Measurements from ENCODE around the gene XPO4.
"Not testable (repeated sequence)": the region's sequence is repeated elsewhere in the genome, so short reads cannot be mapped to it uniquely, and the experiment has no call there.

The XPO4 gene

DNA sequence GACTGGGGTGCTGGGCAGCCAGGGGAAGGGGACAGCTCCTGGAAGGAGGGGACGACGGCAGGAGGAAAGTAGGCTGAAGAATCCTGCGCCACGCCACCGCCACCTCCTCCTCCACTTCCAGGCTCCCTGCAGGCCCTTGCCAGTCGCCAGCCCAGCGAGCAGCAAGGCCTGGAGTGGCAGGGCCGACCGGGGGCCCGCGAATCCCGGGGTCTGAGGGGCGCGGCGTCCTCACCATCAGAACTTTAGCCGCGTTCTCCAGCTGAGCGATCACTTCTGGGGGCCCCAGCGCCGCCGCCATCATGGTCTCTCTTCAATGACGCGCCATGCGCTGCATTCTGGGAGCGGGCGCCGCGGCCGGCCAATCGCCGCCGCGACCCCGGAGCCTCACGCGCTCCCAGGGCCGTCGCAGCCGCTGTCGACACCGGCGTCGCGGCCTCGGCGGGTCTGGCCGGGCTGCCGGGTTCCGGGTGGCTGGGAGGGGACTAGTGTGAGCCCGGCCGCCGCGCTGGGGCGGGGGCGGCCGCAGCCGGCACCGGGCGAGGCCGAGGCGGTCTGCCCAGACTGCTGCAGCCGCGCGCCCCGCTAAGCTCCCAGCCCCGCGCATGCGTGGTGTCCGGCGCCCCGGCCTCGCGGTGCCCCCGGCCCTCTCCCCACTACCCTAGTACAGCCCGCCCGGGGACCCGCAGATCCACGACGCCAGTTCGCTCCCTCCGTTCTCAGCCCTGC is at the start of gene XPO4:
Gene XPO4 (minus strand): TSS at position 309 of the 726 bp plus-strand sequence. CDS start 8 bp downstream, at position 301.
- peak; percentile 85 for DNase-seq (ENCODE audit: low spot score)

DNA sequence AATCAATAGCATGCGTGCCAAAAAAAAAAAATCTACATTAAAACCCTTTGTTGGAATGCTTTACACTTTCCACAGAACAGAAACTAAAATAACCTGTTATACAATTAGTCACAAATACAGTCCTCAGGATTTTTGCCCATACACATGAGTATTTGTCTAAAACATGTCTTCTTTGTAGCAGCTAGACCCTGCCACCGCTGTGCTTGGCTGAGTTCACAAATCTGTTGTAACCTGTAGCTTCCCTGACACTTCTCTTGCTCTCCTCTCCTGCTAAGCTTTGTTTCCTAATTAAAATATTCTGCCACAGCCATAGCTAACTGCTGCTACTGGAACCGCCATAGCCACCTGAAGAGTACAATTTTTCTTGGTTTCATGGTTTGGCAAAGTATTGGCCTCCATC is 45.5 kb upstream of the XPO4 start:
- H3K4me1 Mint-ChIP-seq (ENCODE audit: low read depth); H3K27ac Mint-ChIP-seq: not testable (repeated sequence)

More for the DNA sequence above, at the start of gene XPO4:
- peak within 1 kb of the TSS; percentile 99 for H3K27ac Mint-ChIP-seq
- peak within 1 kb of the TSS; percentile 98 for H3K4me3 Mint-ChIP-seq
- H3K36me3 Mint-ChIP-seq (ENCODE audit: low read depth): peaks cover 12% of the 10 kb centered on the region
- H3K27me3 Mint-ChIP-seq (ENCODE audit: low read depth): no peaks in the 10 kb centered on the region
- H3K4me1 Mint-ChIP-seq (ENCODE audit: low read depth): peaks cover 20% of the 10 kb centered on the region
- no peaks in the 10 kb centered on the region for H3K9me3 Mint-ChIP-seq

DNA sequence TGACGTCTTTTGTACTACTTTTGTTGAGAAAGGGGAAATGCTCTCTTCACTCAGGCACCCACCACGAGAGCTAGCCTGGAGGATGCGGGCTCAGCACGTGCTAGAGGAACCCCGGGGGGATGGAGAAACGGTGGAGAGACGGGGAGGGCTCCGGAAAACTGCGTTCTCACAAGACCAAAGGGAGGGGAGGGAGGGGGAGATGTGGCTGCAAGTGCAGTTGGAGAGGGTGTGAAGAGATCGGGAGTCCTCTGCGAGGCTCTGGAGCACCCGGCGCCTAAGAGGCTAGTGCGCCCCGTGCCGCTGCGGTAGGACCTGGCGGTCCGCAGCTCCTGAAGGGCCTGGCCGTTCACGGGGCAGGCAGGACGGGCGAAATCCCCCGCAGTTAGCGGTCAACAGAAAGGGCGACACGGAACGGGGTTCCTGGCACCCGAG is 43.4 kb upstream of the XPO4 start:
- peak overlapping the region; percentile 66 for H3K4me3 Mint-ChIP-seq
- H3K4me1 Mint-ChIP-seq (ENCODE audit: low read depth): peaks cover 6% of the 10 kb centered on the region
- no peaks in the 10 kb centered on the region for H3K9me3 Mint-ChIP-seq
- H3K36me3 Mint-ChIP-seq (ENCODE audit: low read depth): no peaks in the 10 kb centered on the region
- peaks cover 44% of the 10 kb centered on the region for H3K27me3 Mint-ChIP-seq (ENCODE audit: low read depth)
- no peak overlapping the region for H3K27ac Mint-ChIP-seq
- no peak for DNase-seq (ENCODE audit: low spot score)

More for the DNA sequence above, 45.5 kb upstream of the XPO4 start:
- H3K27me3 Mint-ChIP-seq (ENCODE audit: low read depth): peaks cover 44% of the 10 kb centered on the region
- H3K9me3 Mint-ChIP-seq; DNase-seq (ENCODE audit: low spot score); H3K4me3 Mint-ChIP-seq; H3K36me3 Mint-ChIP-seq (ENCODE audit: low read depth): not testable (repeated sequence)

DNA sequence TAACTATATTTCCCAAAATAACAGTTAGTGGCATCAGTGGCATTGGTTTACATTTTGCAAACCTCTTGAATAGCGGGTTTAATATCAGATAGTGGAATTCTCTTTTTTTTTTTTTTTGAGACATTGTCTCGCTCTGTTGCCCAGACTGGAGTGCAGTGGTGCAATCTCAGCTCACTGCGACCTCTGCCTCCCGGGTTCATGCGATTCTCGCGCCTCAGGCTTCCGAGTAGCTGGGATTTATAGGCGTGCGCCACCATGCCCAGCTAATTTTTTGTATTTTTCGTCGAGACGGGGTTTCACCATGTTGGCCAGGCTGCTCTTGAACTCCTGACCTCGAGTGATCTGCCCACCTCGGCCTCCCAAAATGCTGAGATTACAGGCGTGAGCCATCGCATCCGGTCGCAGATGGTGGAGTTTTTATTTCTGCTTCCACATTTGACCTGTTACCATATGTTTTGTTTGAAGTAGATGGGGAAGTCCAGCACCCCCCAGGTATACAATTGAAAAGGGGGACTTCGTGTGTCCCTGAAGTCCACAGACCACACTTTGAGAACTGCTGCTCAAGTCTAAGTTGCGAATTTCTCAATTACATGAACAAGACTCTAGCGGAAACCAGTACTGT is 40.5 kb upstream of the XPO4 start:
- Mint-ChIP-seq H3K9me3 (no peaks in the 10 kb centered on the region), H3K27me3 (ENCODE audit: low read depth) (peaks cover 33% of the 10 kb centered on the region), H3K4me3 (no peak overlapping the region), H3K36me3 (ENCODE audit: low read depth) (no peaks in the 10 kb centered on the region), H3K4me1 (ENCODE audit: low read depth) (peaks cover 6% of the 10 kb centered on the region), H3K27ac (no peak overlapping the region)
- no peak for DNase-seq (ENCODE audit: low spot score)

DNA sequence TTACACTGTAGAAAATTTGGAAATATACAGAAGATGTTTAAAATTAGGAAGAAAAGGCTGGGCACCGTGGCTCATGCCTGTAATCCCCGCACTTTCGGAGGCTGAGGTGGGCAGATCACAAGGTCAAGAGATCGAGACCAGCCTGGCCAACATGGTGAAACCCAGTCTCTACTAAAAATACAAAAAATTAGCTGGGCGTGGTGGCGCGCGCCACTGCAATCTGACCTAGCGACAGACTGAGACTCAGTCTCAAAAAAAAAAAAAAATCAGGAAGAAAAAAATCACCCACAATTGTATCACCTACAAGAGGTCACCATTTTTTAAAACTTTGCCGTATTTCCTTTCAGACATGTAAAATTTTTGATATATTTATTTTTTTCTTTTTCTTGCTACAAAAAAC is 38.0 kb upstream of the XPO4 start:
- H3K4me3 Mint-ChIP-seq; H3K27ac Mint-ChIP-seq; H3K9me3 Mint-ChIP-seq; DNase-seq (ENCODE audit: low spot score); H3K36me3 Mint-ChIP-seq (ENCODE audit: low read depth); H3K4me1 Mint-ChIP-seq (ENCODE audit: low read depth): not testable (repeated sequence)
- H3K27me3 Mint-ChIP-seq (ENCODE audit: low read depth): peaks cover 13% of the 10 kb centered on the region

DNA sequence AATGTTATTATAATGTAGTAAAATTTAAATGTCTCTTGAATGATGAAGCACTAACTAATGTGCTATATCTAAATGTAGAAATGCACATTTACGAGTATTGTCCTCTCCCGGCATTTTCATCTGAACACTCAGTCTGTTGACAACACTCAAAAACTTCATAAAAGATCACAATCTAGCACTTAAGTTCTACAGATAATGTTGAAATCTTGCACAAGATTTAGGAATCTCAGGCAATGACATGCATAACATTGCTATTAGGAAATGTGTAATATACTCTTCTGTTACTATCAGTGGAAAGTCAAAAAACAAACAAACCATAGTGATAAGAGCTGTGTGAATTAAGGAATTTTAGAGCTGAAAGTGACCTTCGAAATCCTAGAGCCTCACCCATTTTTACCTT is 37.5 kb upstream of the XPO4 start:
- H3K36me3 Mint-ChIP-seq (ENCODE audit: low read depth): no peaks in the 10 kb centered on the region
- no peak for DNase-seq (ENCODE audit: low spot score)
- peaks cover 8% of the 10 kb centered on the region for H3K27me3 Mint-ChIP-seq (ENCODE audit: low read depth)
- H3K9me3 Mint-ChIP-seq: no peaks in the 10 kb centered on the region
- H3K27ac Mint-ChIP-seq: no peak overlapping the region
- H3K4me1 Mint-ChIP-seq (ENCODE audit: low read depth): peaks cover 3% of the 10 kb centered on the region
- H3K4me3 Mint-ChIP-seq: no peak overlapping the region

DNA sequence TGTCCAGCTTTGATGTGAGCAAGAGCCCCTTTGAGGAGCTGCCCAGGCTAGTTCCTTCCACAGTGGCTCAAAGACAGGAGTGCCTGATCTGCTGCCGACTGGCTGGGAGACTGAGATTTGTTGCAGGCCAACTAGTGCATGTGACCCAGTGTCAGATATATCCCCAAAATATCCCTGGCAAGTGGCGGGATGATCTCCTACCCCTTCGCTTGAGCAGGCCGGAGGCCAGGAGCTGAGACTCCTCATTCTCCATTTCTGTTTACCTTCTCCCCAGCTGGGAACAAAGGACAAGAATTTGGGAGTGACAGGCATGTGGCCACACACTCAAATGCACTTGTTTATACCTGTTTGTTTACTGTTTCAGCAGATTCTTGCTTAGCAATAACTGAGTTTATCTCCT is 37.1 kb upstream of the XPO4 start:
- Mint-ChIP-seq H3K36me3 (ENCODE audit: low read depth) (no peaks in the 10 kb centered on the region), H3K9me3 (no peaks in the 10 kb centered on the region), H3K4me3 (no peak overlapping the region), H3K4me1 (ENCODE audit: low read depth) (peaks cover 3% of the 10 kb centered on the region), H3K27me3 (ENCODE audit: low read depth) (peaks cover 4% of the 10 kb centered on the region), H3K27ac (no peak overlapping the region)
- no peak for DNase-seq (ENCODE audit: low spot score)

DNA sequence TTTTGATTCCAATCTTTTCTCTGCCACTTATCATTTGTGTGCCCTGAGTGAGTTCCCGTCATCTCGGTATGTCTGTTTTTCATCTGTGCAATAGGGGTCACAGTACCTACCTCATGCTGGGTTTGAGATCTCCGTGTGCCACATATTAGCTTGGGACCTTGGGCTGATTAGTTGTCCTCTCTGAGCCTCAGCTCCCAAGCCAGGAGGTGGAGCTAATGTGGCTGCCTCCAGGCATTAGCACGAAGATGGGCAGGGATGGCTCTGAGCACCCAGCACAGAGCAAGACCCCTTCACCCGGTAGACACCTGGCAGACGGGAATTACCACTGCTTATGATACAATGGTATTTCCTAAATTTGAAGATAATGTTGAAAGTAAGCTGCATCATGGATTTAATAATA is 35.8 kb upstream of the XPO4 start:
- H3K36me3 Mint-ChIP-seq (ENCODE audit: low read depth): no peaks in the 10 kb centered on the region
- no peak overlapping the region for H3K4me3 Mint-ChIP-seq
- no peak overlapping the region for H3K27ac Mint-ChIP-seq

DNA sequence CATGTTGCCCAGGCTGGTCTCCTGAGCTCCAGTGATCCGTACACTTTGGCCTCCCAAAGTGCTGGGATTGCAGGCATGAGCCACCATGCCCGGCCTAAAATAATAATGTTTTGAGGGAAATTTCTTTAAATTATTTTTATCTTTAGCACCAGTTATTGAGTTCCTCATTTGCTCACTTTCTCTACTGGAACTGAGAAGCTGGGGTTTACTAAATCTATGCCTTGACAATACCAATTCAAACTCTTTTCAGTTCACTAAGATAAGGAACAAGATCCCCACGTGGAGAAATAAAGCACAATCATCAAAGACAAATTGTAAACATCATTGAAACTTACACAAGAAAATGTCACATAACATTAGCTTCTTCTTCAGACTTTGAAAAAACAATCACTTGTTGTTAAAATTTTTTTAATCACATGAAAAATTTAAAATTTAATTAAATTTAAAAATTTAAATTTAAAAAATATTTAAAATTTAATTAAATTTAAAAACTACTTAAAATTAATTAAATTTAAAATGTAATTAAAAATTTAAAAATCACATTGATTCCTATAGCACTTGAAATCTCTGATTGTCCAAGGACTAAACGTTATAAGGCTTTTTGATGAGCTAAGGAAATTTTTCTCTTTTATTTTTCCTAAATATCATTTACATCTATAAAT is 25.2 kb upstream of the XPO4 start:
- H3K4me3 Mint-ChIP-seq: no peak overlapping the region
- H3K4me1 Mint-ChIP-seq (ENCODE audit: low read depth): no peaks in the 10 kb centered on the region
- H3K36me3 Mint-ChIP-seq (ENCODE audit: low read depth): no peaks in the 10 kb centered on the region
- DNase-seq (ENCODE audit: low spot score): no peak
- no peak overlapping the region for H3K27ac Mint-ChIP-seq
- H3K9me3 Mint-ChIP-seq: no peaks in the 10 kb centered on the region
- H3K27me3 Mint-ChIP-seq (ENCODE audit: low read depth): no peaks in the 10 kb centered on the region

More for the DNA sequence above, 35.8 kb upstream of the XPO4 start:
- H3K9me3 Mint-ChIP-seq: no peaks in the 10 kb centered on the region
- H3K4me1 Mint-ChIP-seq (ENCODE audit: low read depth): no peaks in the 10 kb centered on the region
- DNase-seq (ENCODE audit: low spot score): no peak
- no peaks in the 10 kb centered on the region for H3K27me3 Mint-ChIP-seq (ENCODE audit: low read depth)

DNA sequence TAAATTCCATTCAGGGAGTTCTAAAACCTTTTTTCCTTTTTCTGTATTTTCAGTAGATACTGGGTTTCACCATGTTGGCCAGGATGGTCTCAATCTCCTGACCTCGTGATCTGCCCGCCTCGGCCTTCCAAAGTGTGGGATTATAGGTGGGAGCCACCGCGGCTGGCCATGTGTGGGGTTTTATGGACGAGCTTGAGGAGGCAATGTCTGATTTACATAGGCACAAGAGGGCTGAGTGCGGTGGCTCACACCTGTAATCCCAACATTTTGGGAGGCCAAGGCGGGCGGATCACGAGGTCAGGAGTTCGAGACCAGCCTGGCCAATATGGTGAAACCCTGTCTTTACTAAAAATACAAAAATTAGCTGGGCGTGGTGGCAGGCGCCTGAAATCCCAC is 22.8 kb upstream of the XPO4 start:
- H3K36me3 Mint-ChIP-seq (ENCODE audit: low read depth); H3K4me3 Mint-ChIP-seq; H3K9me3 Mint-ChIP-seq: not testable (repeated sequence)

DNA sequence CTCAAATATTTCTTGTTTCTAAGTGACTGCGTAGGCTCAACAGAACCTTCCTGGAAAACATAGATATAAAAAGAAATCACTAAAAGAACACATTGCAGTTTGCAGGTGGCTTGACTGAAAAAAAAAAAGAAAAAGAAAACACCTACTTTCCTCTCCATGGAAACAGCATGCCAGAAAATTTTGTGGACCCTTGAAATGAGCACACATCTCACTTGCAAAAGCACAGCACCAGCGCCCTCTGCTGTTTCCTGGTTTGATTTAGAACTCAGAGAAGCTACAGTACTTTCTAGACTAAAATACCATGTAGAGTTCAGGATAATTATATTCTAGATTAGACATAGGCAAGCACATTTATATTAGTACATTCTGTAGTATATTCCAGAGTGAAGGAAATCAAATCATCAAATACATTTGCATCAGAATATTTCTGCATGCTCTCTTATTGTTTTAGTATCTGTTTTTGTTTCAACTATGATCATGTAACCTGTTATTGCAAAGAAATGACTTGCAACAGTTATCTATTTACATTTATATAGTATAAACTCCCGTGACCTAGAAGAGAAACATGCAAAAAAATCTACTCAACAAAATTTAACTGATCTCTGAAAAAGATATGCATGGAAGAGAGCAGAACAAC is 22.3 kb upstream of the XPO4 start:
- Mint-ChIP-seq H3K4me3 (no peak overlapping the region), H3K36me3 (ENCODE audit: low read depth) (no peaks in the 10 kb centered on the region), H3K4me1 (ENCODE audit: low read depth) (no peaks in the 10 kb centered on the region), H3K9me3 (no peaks in the 10 kb centered on the region), H3K27me3 (ENCODE audit: low read depth) (no peaks in the 10 kb centered on the region), H3K27ac (no peak overlapping the region)
- DNase-seq (ENCODE audit: low spot score): peak; percentile 37

More for the DNA sequence above, 22.8 kb upstream of the XPO4 start:
- DNase-seq (ENCODE audit: low spot score); H3K27me3 Mint-ChIP-seq (ENCODE audit: low read depth); H3K27ac Mint-ChIP-seq; H3K4me1 Mint-ChIP-seq (ENCODE audit: low read depth): not testable (repeated sequence)

DNA sequence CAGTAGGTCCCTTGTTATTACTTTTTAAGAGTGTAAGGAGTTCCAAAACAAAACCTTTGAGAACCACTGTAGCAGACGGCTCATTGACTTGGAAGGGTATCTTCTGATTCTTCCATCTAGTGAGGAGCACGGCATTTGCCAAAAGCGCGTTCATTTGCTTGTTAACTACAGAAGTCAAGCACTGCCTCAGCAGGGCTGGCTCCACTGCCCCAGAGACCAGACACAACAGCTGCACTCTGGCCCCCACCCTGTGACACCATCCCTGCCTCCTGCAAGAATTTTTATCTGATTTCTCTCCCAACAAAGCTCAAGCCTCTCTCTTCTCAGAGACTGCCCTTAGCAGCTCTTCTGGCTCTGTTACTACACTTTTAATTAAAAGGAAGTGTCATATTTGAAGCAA is 20.7 kb upstream of the XPO4 start:
- H3K4me1 Mint-ChIP-seq (ENCODE audit: low read depth): no peaks in the 10 kb centered on the region
- no peak overlapping the region for H3K27ac Mint-ChIP-seq
- H3K4me3 Mint-ChIP-seq: no peak overlapping the region
- DNase-seq (ENCODE audit: low spot score): no peak
- H3K36me3 Mint-ChIP-seq (ENCODE audit: low read depth): no peaks in the 10 kb centered on the region
- no peaks in the 10 kb centered on the region for H3K27me3 Mint-ChIP-seq (ENCODE audit: low read depth)
- H3K9me3 Mint-ChIP-seq: no peaks in the 10 kb centered on the region

DNA sequence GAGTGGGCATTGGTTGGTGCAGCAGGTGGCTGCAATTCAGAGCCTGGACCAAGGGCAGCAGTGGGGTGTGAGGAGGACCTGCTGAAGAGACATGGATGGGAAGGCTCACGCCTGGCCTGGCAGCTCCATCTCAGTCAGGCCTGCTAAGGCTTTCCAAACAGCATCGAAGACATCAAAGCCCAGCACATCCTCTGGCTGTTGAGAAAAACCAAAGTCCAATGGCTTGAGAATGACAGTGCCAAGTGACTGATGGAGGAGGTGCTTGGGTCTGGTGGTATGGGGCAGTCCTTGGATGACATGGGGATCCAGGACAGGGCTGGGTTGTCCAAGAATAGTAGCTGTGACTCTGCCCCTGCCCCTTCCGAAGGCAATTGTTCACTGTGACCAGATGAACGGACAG is 19.0 kb upstream of the XPO4 start:
- H3K27ac Mint-ChIP-seq: no peak overlapping the region

DNA sequence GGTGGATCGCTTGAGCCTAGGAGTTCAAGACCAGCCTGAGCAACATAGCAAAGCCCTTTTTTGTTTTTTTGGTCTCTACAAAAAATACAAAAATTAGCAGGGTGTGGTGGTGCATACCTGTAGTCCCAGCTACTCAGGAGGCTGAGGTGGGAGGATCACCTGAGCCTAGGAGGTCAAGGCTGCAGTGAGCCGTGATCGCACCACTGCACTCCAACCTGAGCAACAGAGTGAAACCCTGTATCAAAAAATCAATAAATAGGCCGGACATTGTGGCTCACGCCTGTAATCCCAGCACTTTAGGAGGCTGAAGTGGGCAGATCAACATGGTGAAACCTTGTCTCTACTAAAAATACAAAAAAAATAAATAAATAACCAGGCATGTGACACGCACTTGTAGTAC is 13.1 kb upstream of the XPO4 start:
- H3K9me3 Mint-ChIP-seq; H3K27ac Mint-ChIP-seq; H3K36me3 Mint-ChIP-seq (ENCODE audit: low read depth): not testable (repeated sequence)

More for the DNA sequence above, 19.0 kb upstream of the XPO4 start:
- Mint-ChIP-seq H3K27me3 (ENCODE audit: low read depth) (no peaks in the 10 kb centered on the region), H3K9me3 (no peaks in the 10 kb centered on the region), H3K4me1 (ENCODE audit: low read depth) (no peaks in the 10 kb centered on the region), H3K36me3 (ENCODE audit: low read depth) (no peaks in the 10 kb centered on the region), H3K4me3 (no peak overlapping the region)
- no peak for DNase-seq (ENCODE audit: low spot score)

More for the DNA sequence above, 13.1 kb upstream of the XPO4 start:
- H3K4me1 Mint-ChIP-seq (ENCODE audit: low read depth); H3K4me3 Mint-ChIP-seq; DNase-seq (ENCODE audit: low spot score); H3K27me3 Mint-ChIP-seq (ENCODE audit: low read depth): not testable (repeated sequence)
